HG02798 (cell line): Measurements from ENCODE around the gene CHMP4A.

Experiments used
- ATAC-seq: cut with Tn5 transposase; IDR thresholded peaks from one replicate; pipeline ENCODE4 v1.9.1; 2021; ENCODE audit warnings: mild to moderate bottlenecking; ENCODE audit not compliant: unreplicated experiment, poor library complexity

The CHMP4A gene

DNA sequence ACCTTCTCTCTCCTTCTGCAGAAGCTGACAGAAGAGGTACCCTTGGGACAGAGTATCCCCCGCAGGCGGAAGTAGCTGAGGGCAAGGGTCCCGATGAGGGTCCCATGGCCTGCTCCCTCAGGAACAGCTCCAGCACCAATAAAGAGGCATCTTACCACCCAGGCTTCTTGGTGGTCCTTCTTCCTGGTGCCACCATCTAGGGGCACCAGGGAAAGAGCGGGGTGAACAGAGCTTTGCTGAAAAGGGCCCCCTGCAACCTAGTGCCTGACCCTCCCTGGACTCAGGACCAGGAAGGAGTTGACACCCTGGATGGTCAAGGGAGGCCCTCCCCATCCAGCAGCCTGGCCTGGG, 52.8 kb downstream of the CHMP4A start:
- ATAC-seq: no peak

DNA sequence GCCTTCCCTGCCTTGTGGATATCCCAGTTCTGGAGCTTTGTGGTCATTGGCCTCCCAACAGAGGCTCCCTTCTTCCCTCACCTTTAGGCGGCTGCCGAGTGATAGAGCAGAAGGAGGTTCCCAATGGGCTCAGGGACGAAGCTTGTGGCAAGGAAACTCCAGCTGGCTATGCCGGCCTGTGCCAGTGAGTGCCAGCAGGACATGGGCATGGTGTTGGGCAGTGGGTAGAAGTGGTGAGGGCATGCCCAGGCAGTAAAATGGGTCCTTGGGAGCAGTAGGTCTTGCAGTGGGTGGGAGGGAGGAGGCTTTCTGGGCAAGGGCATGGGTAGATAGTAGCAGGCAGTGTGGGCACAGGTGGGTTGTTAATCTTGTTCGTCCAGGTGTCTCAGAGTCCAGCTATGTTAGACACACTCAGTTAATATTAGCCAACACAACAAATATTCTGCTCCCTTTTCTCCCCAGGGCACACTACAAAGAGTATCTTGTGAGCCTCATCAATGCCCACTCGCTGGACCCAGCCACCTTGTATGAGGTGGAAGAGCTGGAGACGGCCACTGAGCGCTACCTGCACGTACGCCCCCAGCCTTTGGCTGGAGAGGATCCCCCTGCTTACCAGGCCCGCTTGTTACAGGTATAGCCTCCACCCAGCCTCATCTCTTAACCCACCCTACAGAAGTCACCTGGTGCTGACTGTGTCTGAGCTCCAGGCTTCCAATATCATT, 53.4 kb downstream of the CHMP4A start:
- no peak for ATAC-seq
